MM.1S (cell line): ENCODE results near the gene UQCC2.

Experiments
- DNase-seq: peaks from one replicate; pipeline ENCODE4 v3.0.0-alpha.2; 2015
- H2AFZ ChIP-seq: fragments of 300-600 bp; sonication (generic); 2 replicates; pipeline ENCODE4 v1.6.0; 2016; ENCODE audit warnings: antibody characterized with exemption, low read length
- H3F3A ChIP-seq: fragments of 300-600 bp; sonication (generic); 2 replicates; pipeline ENCODE4 v1.6.1; 2016; ENCODE audit warnings: mild to moderate bottlenecking, antibody characterized with exemption, low read length, moderate library complexity, mixed read lengths; ENCODE audit not compliant: insufficient read depth
- H3K27ac ChIP-seq: fragments of 300-600 bp; sonication (generic); 2 replicates; pipeline ENCODE4 v1.5.1; 2016; ENCODE audit warnings: mild to moderate bottlenecking, low read length
- H3K27me3 ChIP-seq: fragments of 300-600 bp; sonication (generic); replicated peaks from 2 replicates; pipeline ENCODE4 v1.6.0; 2016; ENCODE audit warnings: low read length; ENCODE audit not compliant: insufficient read depth
- H3K36me3 ChIP-seq: fragments of 300-600 bp; sonication (generic); replicated peaks from 2 replicates; pipeline ENCODE4 v1.6.1; 2016; ENCODE audit warnings: mild to moderate bottlenecking, low read length, mixed read lengths; ENCODE audit not compliant: insufficient read depth
- H3K4me1 ChIP-seq: fragments of 300-600 bp; sonication (generic); 2 replicates; pipeline ENCODE4 v1.6.1; 2016; ENCODE audit warnings: low read length, mixed read lengths
- H3K4me2 ChIP-seq: fragments of 300-600 bp; sonication (generic); 2 replicates; pipeline ENCODE4 v1.6.0; 2016; ENCODE audit warnings: low read depth, low read length
- H3K4me3 ChIP-seq: fragments of 300-600 bp; sonication (generic); 2 replicates; pipeline ENCODE4 v1.5.1; 2016; ENCODE audit warnings: low read length, mixed read lengths
- H3K79me2 ChIP-seq: fragments of 300-600 bp; sonication (generic); 2 replicates; pipeline ENCODE4 v1.6.1; 2016; ENCODE audit warnings: mixed run types, low read length, mixed read lengths
- H3K9ac ChIP-seq: fragments of 300-600 bp; sonication (generic); 2 replicates; pipeline ENCODE4 v1.6.1; 2016; ENCODE audit warnings: low read length, mixed read lengths
- H3K9me2 ChIP-seq: fragments of 300-600 bp; sonication (generic); replicated peaks from 2 replicates; pipeline ENCODE4 v1.6.1; 2016; ENCODE audit warnings: mild to moderate bottlenecking, low read length, mixed read lengths; ENCODE audit not compliant: insufficient read depth
- H3K9me3 ChIP-seq: fragments of 300-600 bp; sonication (generic); replicated peaks from 2 replicates; pipeline ENCODE4 v1.6.1; 2016; ENCODE audit warnings: mild to moderate bottlenecking, low read length, mixed read lengths; ENCODE audit not compliant: insufficient read depth
- H4K20me1 ChIP-seq: fragments of 300-600 bp; sonication (generic); 2 replicates; pipeline ENCODE4 v1.6.1; 2016; ENCODE audit warnings: mild to moderate bottlenecking, low read length, moderate library complexity, mixed read lengths; ENCODE audit not compliant: insufficient read depth
- CTCF ChIP-seq: fragments of 300-600 bp; sonication (generic); IDR thresholded peaks from 2 replicates; pipeline ENCODE4 v1.5.1; 2016; ENCODE audit warnings: antibody characterized with exemption, low read length, mixed read lengths
- EZH2 ChIP-seq: fragments of 300-600 bp; sonication (generic); optimal IDR thresholded peaks from 2 replicates; pipeline ENCODE3; 2017; ENCODE audit warnings: low read depth, mild to moderate bottlenecking, antibody characterized with exemption, low read length, mixed read lengths
- EZH2phosphoT487 ChIP-seq: fragments of 300-600 bp; sonication (generic); IDR thresholded peaks from 2 replicates; pipeline ENCODE4 v1.6.1; 2018; ENCODE audit warnings: antibody characterized with exemption, low read length

UQCC2 gene

GRCh38 chr6:33718713-33719112 is 7.2 kb upstream of the UQCC2 start:
- no peak overlapping the region for H3K4me2 ChIP-seq

GRCh38 chr6:33717934-33718455 is 6.5 kb upstream of the UQCC2 start:
- H3K9me2 ChIP-seq: no peaks in the 10 kb centered on the region
- no peaks in the 10 kb centered on the region for H3K36me3 ChIP-seq
- no peak overlapping the region for H3K27ac ChIP-seq
- DNase-seq: no peak
- no peaks in the 10 kb centered on the region for H3K4me1 ChIP-seq
- H3K4me2 ChIP-seq: no peak overlapping the region
- H2AFZ ChIP-seq: no peak overlapping the region
- H3K9me3 ChIP-seq: no peaks in the 10 kb centered on the region
- no peak overlapping the region for H3K9ac ChIP-seq
- H3F3A ChIP-seq: no peaks in the 10 kb centered on the region
- no peaks in the 10 kb centered on the region for H3K79me2 ChIP-seq
- H3K4me3 ChIP-seq: no peak overlapping the region
- peaks cover 26% of the 10 kb centered on the region for H3K27me3 ChIP-seq
- no peaks in the 10 kb centered on the region for H4K20me1 ChIP-seq
- no peak for TF ChIP-seq CTCF
- no peak for TF ChIP-seq EZH2
- TF ChIP-seq EZH2phosphoT487: no peak

More at GRCh38 chr6:33718713-33719112, 7.2 kb upstream of the UQCC2 start:
- H3K9me2 ChIP-seq: no peaks in the 10 kb centered on the region
- H3F3A ChIP-seq: no peaks in the 10 kb centered on the region
- no peaks in the 10 kb centered on the region for H4K20me1 ChIP-seq
- no peak for DNase-seq
- no peak overlapping the region for H3K9ac ChIP-seq
- H2AFZ ChIP-seq: no peak overlapping the region
- H3K36me3 ChIP-seq: no peaks in the 10 kb centered on the region
- H3K9me3 ChIP-seq: no peaks in the 10 kb centered on the region
- no peak overlapping the region for H3K27ac ChIP-seq
- no peaks in the 10 kb centered on the region for H3K4me1 ChIP-seq
- TF ChIP-seq EZH2phosphoT487 (no peak), EZH2 (no peak), CTCF (no peak)
- no peak overlapping the region for H3K4me3 ChIP-seq
- H3K79me2 ChIP-seq: no peaks in the 10 kb centered on the region
- H3K27me3 ChIP-seq: peaks cover 33% of the 10 kb centered on the region

GRCh38 chr6:33716890-33717632 is 5.6 kb upstream of the UQCC2 start:
- Histone ChIP-seq H3K27me3 (peaks cover 16% of the 10 kb centered on the region), H3K27ac (no peak overlapping the region), H3K9me2 (no peaks in the 10 kb centered on the region), H3K4me2 (no peak overlapping the region), H3K4me3 (no peak overlapping the region), H3K9me3 (no peaks in the 10 kb centered on the region), H3K9ac (no peak overlapping the region), H3F3A (no peaks in the 10 kb centered on the region), H4K20me1 (no peaks in the 10 kb centered on the region), H3K36me3 (no peaks in the 10 kb centered on the region), H3K79me2 (no peaks in the 10 kb centered on the region), H3K4me1 (no peaks in the 10 kb centered on the region), H2AFZ (no peak overlapping the region)
- DNase-seq: no peak
- TF ChIP-seq EZH2phosphoT487 (no peak), EZH2 (no peak), CTCF (no peak)
